Central memory CD4-positive, alpha-beta T cell (primary cell): ENCODE data around the gene KANSL1.
"Not testable (repeated sequence)": the region's sequence is repeated elsewhere in the genome, so short reads cannot be mapped to it uniquely, and the experiment has no call there.

ENCODE experiments used
- DNase-seq: peaks from one replicate; pipeline ENCODE4 v3.0.0; 2022

Gene KANSL1

GRCh38 chr17:46111236-46111635, 82.0 kb downstream of the KANSL1 start:
- DNase-seq, result not testable (repeated sequence)

GRCh38 chr17:46110219-46110618, 83.0 kb downstream of the KANSL1 start:
- DNase-seq, result no peak

GRCh38 chr17:46109603-46110189, 83.5 kb downstream of the KANSL1 start:
- DNase-seq, result no peak

- no peak for DNase-seq
Observed at GRCh38 chr17:46108550-46109110, 84.6 kb downstream of the KANSL1 start.

GRCh38 chr17:46108120-46108519, 85.1 kb downstream of the KANSL1 start:
- no peak for DNase-seq

GRCh38 chr17:46106966-46107644, 86.1 kb downstream of the KANSL1 start:
- no peak for DNase-seq

- DNase-seq, result not testable (repeated sequence)
Observed at GRCh38 chr17:46102806-46103205, 90.4 kb downstream of the KANSL1 start.

GRCh38 chr17:46101785-46102617, 91.2 kb downstream of the KANSL1 start:
- DNase-seq, result not testable (repeated sequence)

GRCh38 chr17:46100590-46100989, 92.6 kb downstream of the KANSL1 start:
- DNase-seq, result no peak

GRCh38 chr17:46099865-46100264, 93.4 kb downstream of the KANSL1 start:
- no peak for DNase-seq

GRCh38 chr17:46097497-46097896, 95.7 kb downstream of the KANSL1 start:
- no peak for DNase-seq

- DNase-seq, result no peak
Observed at GRCh38 chr17:46092991-46093390, 100.2 kb downstream of the KANSL1 start.

- no peak for DNase-seq
Observed at GRCh38 chr17:46090871-46091270, 102.4 kb downstream of the KANSL1 start.

GRCh38 chr17:46089389-46089965, 103.8 kb downstream of the KANSL1 start:
- no peak for DNase-seq

GRCh38 chr17:46088595-46088994, 104.6 kb downstream of the KANSL1 start:
- no peak for DNase-seq

GRCh38 chr17:46087871-46088270, 105.4 kb downstream of the KANSL1 start:
- not testable (repeated sequence) for DNase-seq

GRCh38 chr17:46086821-46087220, 106.4 kb downstream of the KANSL1 start:
- no peak for DNase-seq

GRCh38 chr17:46085522-46085921, 107.7 kb downstream of the KANSL1 start:
- DNase-seq, result no peak

- no peak for DNase-seq
Observed at GRCh38 chr17:46082257-46082656, 111.0 kb downstream of the KANSL1 start.

- DNase-seq, result no peak
Observed at GRCh38 chr17:46081018-46081320, 112.3 kb downstream of the KANSL1 start.

- DNase-seq, result no peak
Observed at GRCh38 chr17:46080118-46081017, 112.9 kb downstream of the KANSL1 start.

- no peak for DNase-seq
Observed at GRCh38 chr17:46078675-46079074, 114.6 kb downstream of the KANSL1 start.
